ENCODE results near the gene S100B.
"Not testable (repeated sequence)": the region's sequence is repeated elsewhere in the genome, so short reads cannot be mapped to it uniquely, and the experiment has no call there.

The S100B gene

GRCh38 chr21:46600978-46601377, 3.9 kb downstream of the S100B start:
- no peak for DNase-seq (ENCODE audit: low read depth)

GRCh38 chr21:46600305-46600704, 4.6 kb downstream of the S100B start:
- no peak for DNase-seq (ENCODE audit: low read depth)

- no peak for DNase-seq (ENCODE audit: low read depth)
These were observed 6.0 kb downstream of the S100B start for GRCh38 chr21:46598581-46599572.

GRCh38 chr21:46597896-46598343, 7.0 kb downstream of the S100B start:
- DNase-seq (ENCODE audit: low read depth): no peak

GRCh38 chr21:46597031-46597430, 7.9 kb downstream of the S100B start:
- no peak for DNase-seq (ENCODE audit: low read depth)

- no peak for DNase-seq (ENCODE audit: low read depth)
These were observed 8.7 kb downstream of the S100B start for GRCh38 chr21:46596201-46596600.

GRCh38 chr21:46594276-46594675, 10.6 kb downstream of the S100B start:
- DNase-seq (ENCODE audit: low read depth): no peak

GRCh38 chr21:46585191-46585953, 19.5 kb downstream of the S100B start:
- DNase-seq (ENCODE audit: low read depth): no peak

- DNase-seq (ENCODE audit: low read depth): no peak
These were observed 23.0 kb downstream of the S100B start for GRCh38 chr21:46581780-46582307.

- DNase-seq (ENCODE audit: low read depth): not testable (repeated sequence)
These were observed 25.5 kb downstream of the S100B start for GRCh38 chr21:46579394-46579793.

- not testable (repeated sequence) for DNase-seq (ENCODE audit: low read depth)
These were observed 27.1 kb downstream of the S100B start for GRCh38 chr21:46577786-46578185.

GRCh38 chr21:46572850-46573249, 32.0 kb downstream of the S100B start:
- no peak for DNase-seq (ENCODE audit: low read depth)

GRCh38 chr21:46570631-46571030, 34.3 kb downstream of the S100B start:
- DNase-seq (ENCODE audit: low read depth): no peak

GRCh38 chr21:46570119-46570518, 34.8 kb downstream of the S100B start:
- no peak for DNase-seq (ENCODE audit: low read depth)

- DNase-seq (ENCODE audit: low read depth): no peak
These were observed 35.8 kb downstream of the S100B start for GRCh38 chr21:46569081-46569480.

GRCh38 chr21:46568562-46568961, 36.3 kb downstream of the S100B start:
- no peak for DNase-seq (ENCODE audit: low read depth)

GRCh38 chr21:46567348-46567747, 37.5 kb downstream of the S100B start:
- DNase-seq (ENCODE audit: low read depth): no peak

- no peak for DNase-seq (ENCODE audit: low read depth)
These were observed 40.5 kb downstream of the S100B start for GRCh38 chr21:46564391-46564790.

- DNase-seq (ENCODE audit: low read depth): no peak
These were observed 41.8 kb downstream of the S100B start for GRCh38 chr21:46562964-46563607.

- DNase-seq (ENCODE audit: low read depth): no peak
These were observed 42.4 kb downstream of the S100B start for GRCh38 chr21:46562472-46562871.

GRCh38 chr21:46561445-46562090, 43.3 kb downstream of the S100B start:
- DNase-seq (ENCODE audit: low read depth): no peak

Measured in activated T-cell treated with anti-CD3 and anti-CD28 coated beads for 48 hours (primary cell).